ENCODE results near the gene TMEM191C.

TMEM191C gene

DNA sequence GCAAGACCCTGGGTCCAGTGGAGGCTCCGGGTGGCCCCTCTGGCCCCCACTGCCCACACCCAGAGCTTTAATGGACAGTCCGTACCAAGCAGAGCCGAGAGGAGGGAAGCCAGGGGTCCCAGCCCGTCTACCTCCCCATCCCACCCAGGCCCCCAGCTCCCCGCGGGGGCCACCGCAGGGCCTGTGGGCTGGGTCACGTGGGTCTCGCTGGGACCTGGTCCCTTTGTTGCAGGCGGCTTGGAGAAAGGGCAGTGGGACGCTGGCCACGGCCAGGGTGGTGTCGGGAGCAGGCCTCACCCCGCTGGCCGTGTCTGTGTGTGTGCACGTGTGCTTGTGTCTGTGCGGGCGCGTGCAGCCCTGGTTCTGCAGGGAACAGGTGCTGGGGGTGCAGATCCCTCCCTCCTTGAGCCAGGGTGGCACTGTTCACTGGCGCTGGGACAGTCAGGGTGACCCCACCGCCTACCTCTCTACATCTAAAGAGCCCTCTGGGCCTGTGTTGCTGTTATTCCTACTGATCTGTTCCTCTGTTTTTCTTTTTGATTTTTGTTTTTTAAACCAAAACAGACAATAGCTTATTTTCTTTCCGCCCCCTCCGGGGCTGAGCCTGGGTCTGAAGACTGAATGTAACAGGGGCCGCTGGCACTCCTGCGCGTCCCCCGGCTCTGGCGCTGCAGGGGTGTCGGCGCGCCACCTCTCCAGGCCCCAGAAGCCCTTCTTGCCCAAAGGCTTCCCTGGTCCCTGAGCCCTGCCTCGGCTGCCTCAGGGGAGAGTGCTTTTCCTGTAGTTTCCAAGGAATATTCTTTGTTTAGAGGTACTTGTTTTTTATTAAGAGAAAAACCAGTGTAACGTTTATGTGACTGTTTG is 20.1 kb upstream of the TMEM191C start:
- TF ChIP-seq CTCF (IDR thresholded peaks at IDR 0.05; ENCODE audit: low read depth, low read length, missing control alignments): no peak
- in situ Hi-C loops (cut with HindIII; ENCODE audit: low sequenced_read_pairs): no loop called here
- no peak for DNase-seq (ENCODE audit: low read depth)
- H3K4me3 ChIP-seq (ENCODE audit: low read depth, low read length): no peak overlapping the region

GRCh38 chr22:21447694-21448402 is 19.3 kb upstream of the TMEM191C start:
- DNase-seq (ENCODE audit: low read depth): no peak
- TF ChIP-seq CTCF (IDR thresholded peaks at IDR 0.05; ENCODE audit: low read depth, low read length, missing control alignments): peak; percentile 14
- in situ Hi-C loops (cut with HindIII; ENCODE audit: low sequenced_read_pairs): no loop called here
- H3K4me3 ChIP-seq (ENCODE audit: low read depth, low read length): no peak overlapping the region

GRCh38 chr22:21448627-21449416 is 18.4 kb upstream of the TMEM191C start:
- in situ Hi-C loops (cut with HindIII; ENCODE audit: low sequenced_read_pairs): no loop called here
- no peak overlapping the region for H3K4me3 ChIP-seq (ENCODE audit: low read depth, low read length)
- DNase-seq (ENCODE audit: low read depth): no peak
- TF ChIP-seq CTCF (IDR thresholded peaks at IDR 0.05; ENCODE audit: low read depth, low read length, missing control alignments): no peak

- no peak overlapping the region for H3K4me3 ChIP-seq (ENCODE audit: low read depth, low read length)
- DNase-seq (ENCODE audit: low read depth): no peak
- in situ Hi-C loops (cut with HindIII; ENCODE audit: low sequenced_read_pairs): no loop called here
- no peak for TF ChIP-seq CTCF (IDR thresholded peaks at IDR 0.05; ENCODE audit: low read depth, low read length, missing control alignments)
Observed at GRCh38 chr22:21449531-21450319, 17.5 kb upstream of the TMEM191C start.

DNA sequence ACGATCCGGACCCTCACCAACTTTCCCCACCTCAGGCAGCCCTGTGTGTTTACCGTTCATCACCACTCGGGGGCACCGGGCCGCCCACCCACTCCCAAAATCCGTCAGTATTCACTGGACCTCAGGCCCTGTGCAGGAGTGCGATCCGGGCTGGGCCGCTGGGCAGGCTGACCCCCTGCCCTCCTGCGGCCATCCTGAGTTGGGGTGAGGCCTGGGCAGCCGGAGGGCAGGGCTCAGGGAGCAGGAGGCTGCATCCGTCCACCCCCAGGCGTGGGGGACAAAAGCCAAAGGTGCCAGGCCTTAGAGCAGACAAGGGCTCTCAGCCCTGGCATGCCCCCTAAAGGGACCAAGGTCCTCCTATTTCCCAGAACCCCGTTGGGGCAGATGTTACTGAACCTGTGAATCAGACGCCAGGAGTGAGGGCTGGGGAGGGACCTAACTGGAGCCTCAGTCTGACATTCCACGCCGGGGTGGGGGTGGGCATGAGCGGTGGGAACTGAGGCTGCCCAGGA is 16.8 kb upstream of the TMEM191C start:
- no peak overlapping the region for H3K4me3 ChIP-seq (ENCODE audit: low read depth, low read length)
- in situ Hi-C loops (cut with HindIII; ENCODE audit: low sequenced_read_pairs): no loop called here
- no peak for DNase-seq (ENCODE audit: low read depth)
- TF ChIP-seq CTCF (IDR thresholded peaks at IDR 0.05; ENCODE audit: low read depth, low read length, missing control alignments): no peak
